IMR-90 (cell line): ENCODE measurements around the gene SMG1. TPM values are rescaled to one million over a fixed set of nuclear protein-coding genes. Genes with fewer than 3 reads are reported as not detected.

Experiments used
- ATAC-seq: fragments of 200-7000 bp; cut with Tn5 transposase; 2 replicates; pipeline ENCODE4 v1.9.1; 2020; ENCODE audit warnings: low read depth, mild to moderate bottlenecking, moderate library complexity
- BruUV-seq: library from RNA; stranded (reverse); fragments of 400-500 nt; replicated peaks from 2 replicates; lab custom pipeline; 2021; lab: Mats Ljungman, UMichigan
- CTCF ChIA-PET: fragments of 300-600 bp; formaldehyde crosslinking; extraction: SDS; loops from one replicate; lab custom pipeline; 2021; ENCODE audit warnings: antibody characterized with exemption; lab: Yijun Ruan, JAX
- POLR2A ChIA-PET: fragments of 300-600 bp; sonication (Branson Sonifier 250); formaldehyde crosslinking; loops from one replicate; lab custom pipeline; 2022; ENCODE audit warnings: antibody characterized with exemption; ENCODE audit not compliant: unreplicated experiment; lab: Charles Lee
- DNase-seq: peaks from one replicate; pipeline ENCODE4 v3.0.0; 2013
- H2AFZ ChIP-seq: replicated peaks from 2 replicates; pipeline ENCODE3; 2013; ENCODE audit warnings: low read length, mild to moderate bottlenecking; ENCODE audit not compliant: poor library complexity
- H2AK5ac ChIP-seq: 2 replicates; pipeline ENCODE4 v1.6.1; 2013; ENCODE audit warnings: low read depth, low read length, inconsistent platforms
- H2AK9ac ChIP-seq: replicated peaks from 2 replicates; pipeline ENCODE3; 2013; ENCODE audit warnings: mild to moderate bottlenecking, low read depth, low read length, moderate library complexity; ENCODE audit not compliant: poor library complexity
- H2BK120ac ChIP-seq: 2 replicates; pipeline ENCODE4 v1.6.1; 2013; ENCODE audit warnings: low read depth, low read length, inconsistent platforms
- H2BK15ac ChIP-seq: 3 replicates; pipeline ENCODE4 v1.6.1; 2013; ENCODE audit warnings: low read depth, low read length, inconsistent platforms
- H2BK20ac ChIP-seq: 2 replicates; pipeline ENCODE4 v1.6.1; 2013; ENCODE audit warnings: low read depth, mild to moderate bottlenecking, inconsistent platforms, low read length, moderate library complexity
- H2BK5ac ChIP-seq: 2 replicates; pipeline ENCODE4 v1.6.1; 2013; ENCODE audit warnings: mild to moderate bottlenecking, low read depth, low read length, inconsistent platforms; ENCODE audit not compliant: poor library complexity, severe bottlenecking
- H3K14ac ChIP-seq: replicated peaks from 2 replicates; pipeline ENCODE4 v1.6.1; 2013; ENCODE audit warnings: low read depth, low read length, inconsistent platforms
- H3K18ac ChIP-seq: 2 replicates; pipeline ENCODE4 v1.6.1; 2013; ENCODE audit warnings: low read depth, low read length, control low read depth
- H3K23ac ChIP-seq: 2 replicates; pipeline ENCODE4 v1.6.1; 2013; ENCODE audit warnings: low read depth, low read length, inconsistent platforms
- H3K27ac ChIP-seq: 2 replicates; pipeline ENCODE4 v1.5.1; 2013; ENCODE audit warnings: mild to moderate bottlenecking, control low read depth, low read length; ENCODE audit not compliant: insufficient read depth
- H3K27me3 ChIP-seq: 2 replicates; pipeline ENCODE4 v1.6.1; 2013; ENCODE audit warnings: low read length; ENCODE audit not compliant: control insufficient read depth, insufficient read depth
- H3K36me3 ChIP-seq: 2 replicates; pipeline ENCODE4 v1.6.1; 2013; ENCODE audit warnings: low read length, mixed read lengths; ENCODE audit not compliant: control insufficient read depth, insufficient read depth
- H3K4ac ChIP-seq: 2 replicates; pipeline ENCODE4 v1.6.1; 2013; ENCODE audit warnings: low read depth, low read length, inconsistent platforms
- H3K4me1 ChIP-seq: 2 replicates; pipeline ENCODE4 v1.6.1; 2013; ENCODE audit warnings: low read length, mixed read lengths; ENCODE audit not compliant: control insufficient read depth, insufficient read depth
- H3K4me2 ChIP-seq: 2 replicates; pipeline ENCODE4 v1.6.1; 2013; ENCODE audit warnings: low read depth, mild to moderate bottlenecking, control low read depth, low read length, moderate library complexity
- H3K4me3 ChIP-seq: 2 replicates; pipeline ENCODE4 v1.5.1; 2013; ENCODE audit warnings: low read depth, mild to moderate bottlenecking, control low read depth, low read length, moderate library complexity; ENCODE audit not compliant: insufficient read depth
- H3K56ac ChIP-seq: 2 replicates; pipeline ENCODE4 v1.6.1; 2013; ENCODE audit warnings: low read length, inconsistent platforms; ENCODE audit not compliant: insufficient read depth; ENCODE audit errors: extremely low read depth
- H3K79me1 ChIP-seq, 2 experiments: 2 replicates each; pipeline ENCODE4 v1.6.1; 2013; ENCODE audit warnings: low read length in 2 of 2, inconsistent platforms in 1 of 2, low read depth in 1 of 2
- H3K9ac ChIP-seq: 2 replicates; pipeline ENCODE4 v1.6.1; 2013; ENCODE audit warnings: low read depth, low read length, control low read depth
- H3K9me1 ChIP-seq: 2 replicates; pipeline ENCODE4 v1.6.1; 2013; ENCODE audit warnings: low read length, inconsistent platforms; ENCODE audit not compliant: insufficient read depth
- H3K9me3 ChIP-seq: 2 replicates; pipeline ENCODE4 v1.6.1; 2013; ENCODE audit warnings: low read length; ENCODE audit not compliant: control insufficient read depth, insufficient read depth
- H4K20me1 ChIP-seq: 2 replicates; pipeline ENCODE4 v1.6.1; 2013; ENCODE audit warnings: low read length, inconsistent platforms; ENCODE audit not compliant: insufficient read depth
- H4K5ac ChIP-seq: 2 replicates; pipeline ENCODE4 v1.6.1; 2013; ENCODE audit warnings: mild to moderate bottlenecking, low read depth, low read length, control low read depth
- H4K8ac ChIP-seq, 2 experiments: 2 replicates each; pipeline ENCODE4 v1.6.1; 2013; ENCODE audit warnings: low read depth in 2 of 2, low read length in 2 of 2, control low read depth in 1 of 2, inconsistent platforms in 1 of 2
- H4K91ac ChIP-seq: 2 replicates; pipeline ENCODE4 v1.6.1; 2013; ENCODE audit warnings: low read depth, low read length, inconsistent platforms; ENCODE audit not compliant: insufficient read depth
- BHLHE40 ChIP-seq: fragments of 150-350 bp; IDR thresholded peaks from 2 replicates; pipeline ENCODE4 v1.6.1; 2016; ENCODE audit warnings: mild to moderate bottlenecking, low read depth, low read length
- CEBPB ChIP-seq: IDR thresholded peaks from 2 replicates; pipeline ENCODE4 v1.6.1; 2012; ENCODE audit warnings: low read depth, low read length, improper control_type of control experiment
- FOS ChIP-seq: fragments of 150-350 bp; IDR thresholded peaks from 2 replicates; pipeline ENCODE4 v1.6.1; 2016; ENCODE audit warnings: low read depth, low read length
- MAFK ChIP-seq: IDR thresholded peaks from 2 replicates; pipeline ENCODE4 v1.6.1; 2012; ENCODE audit warnings: low read depth, low read length, improper control_type of control experiment
- MXI1 ChIP-seq: IDR thresholded peaks from 2 replicates; pipeline ENCODE4 v1.6.1; 2012; ENCODE audit warnings: low read depth, mild to moderate bottlenecking, low read length, moderate library complexity, borderline replicate concordance
- POLR2A ChIP-seq: IDR thresholded peaks from 2 replicates; pipeline ENCODE4 v1.6.1; 2012; ENCODE audit warnings: mild to moderate bottlenecking, low read depth, low read length
- RAD21 ChIP-seq: IDR thresholded peaks from 2 replicates; pipeline ENCODE4 v1.6.1; 2012; ENCODE audit warnings: low read length, improper control_type of control experiment
- RFX5 ChIP-seq: IDR thresholded peaks from 2 replicates; pipeline ENCODE4 v1.8.0; 2012; ENCODE audit warnings: low read depth, mild to moderate bottlenecking, low read length, moderate library complexity
- WGBS, 2 experiments: methylation state at CpG; one replicate each; pipeline versions ENCODE4 v1.1.5 to v1.1.7; 2013; ENCODE audit warnings: missing lambda C conversion rate in 2 of 2; ENCODE audit not compliant: insufficient read length in 1 of 2; ENCODE audit errors: extremely low coverage in 2 of 2; 5-methylcytosine and 5-hydroxymethylcytosine counted together
- dilution Hi-C: fragments of 300-500 bp; cut with HindIII; formaldehyde crosslinking; loops from one replicate; pipeline ENCODE4 v1.14.3; 2018; ENCODE audit warnings: low sequenced_read_pairs; ENCODE audit not compliant: unreplicated experiment
- in situ Hi-C: fragments of 300-500 bp; cut with MboI; formaldehyde crosslinking; loops from 3 replicates; pipeline ENCODE4 v1.14.3; 2019; ENCODE audit warnings: low sequenced_read_pairs, inconsistent platforms, mixed read lengths
- intact Hi-C: fragments of 100-400 bp; cut with micrococcal nuclease; formaldehyde crosslinking; loops from 2 replicates; pipeline ENCODE4 v1.10.0; 2022
- polyA plus RNA-seq, 3 experiments: library from polyadenylated mRNA; depleted of rRNA; stranded (reverse); fragments of >200 nt; gene quantifications; 2 replicates each; pipeline ENCODE4 v1.2.3, GENCODE V29; 2012; ENCODE audit warnings: low replicate concordance in 1 of 3
- total RNA-seq: library from RNA; depleted of rRNA; stranded (reverse); fragments of >200 nt; gene quantifications from 2 replicates; pipeline ENCODE4 v1.2.3, GENCODE V29; 2012

Gene SMG1
- total and polyA plus RNA-seq, 2 of the 4 experiments (the other 2 are of a cell fraction), result 13.4 to 53.8 TPM

DNA sequence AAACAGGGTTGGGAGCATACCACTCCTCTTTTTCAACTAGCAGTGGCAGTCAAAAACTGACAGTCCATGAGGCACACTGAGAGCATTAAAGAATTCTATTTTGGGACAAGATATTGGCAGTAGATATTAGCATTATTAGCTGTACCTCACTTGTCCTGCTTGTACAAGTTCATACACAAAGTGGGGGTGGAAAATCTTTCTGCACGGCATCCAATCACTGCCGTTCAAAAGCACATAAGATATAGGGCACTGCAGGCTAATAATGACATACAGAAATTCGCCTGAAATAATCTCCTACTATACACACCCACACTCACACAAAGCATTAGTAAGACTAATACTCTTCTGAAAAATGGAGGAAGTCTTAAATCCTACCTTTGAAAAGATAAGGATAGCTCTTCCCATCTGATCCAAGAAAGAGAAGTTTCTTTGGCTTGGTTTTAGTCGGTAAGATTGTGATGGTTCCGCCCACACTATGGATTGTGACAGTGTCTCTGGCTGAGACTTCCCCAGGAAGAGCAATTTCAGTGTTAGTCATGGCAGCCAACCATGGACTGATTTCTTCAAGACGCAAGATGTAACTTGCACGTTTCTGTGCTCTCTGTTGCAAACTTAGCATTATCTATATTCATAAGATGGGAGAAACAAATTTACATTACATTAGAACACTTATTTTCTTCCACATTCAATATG, 84.2 kb downstream of the SMG1 start:
- H3K9ac ChIP-seq, result no peak overlapping the region
- no peak for ATAC-seq
- no CpG with 5 or more reads among the region's 7 CpGs for WGBS, 2 experiments
- no peak overlapping the region for H3K23ac ChIP-seq
- no peak overlapping the region for H2AFZ ChIP-seq
- CTCF ChIA-PET, result no interaction called here
- no peak overlapping the region for H3K18ac ChIP-seq
- peaks cover 46% of the 10 kb centered on the region for H3K36me3 ChIP-seq
- POLR2A ChIA-PET, result no interaction called here
- no peak overlapping the region for H3K27ac ChIP-seq
- no peak overlapping the region for H2BK20ac ChIP-seq
- H2AK5ac ChIP-seq, result no peak overlapping the region
- no peaks in the 10 kb centered on the region for H4K20me1 ChIP-seq
- no peak for TF ChIP-seq CEBPB
- no peak for TF ChIP-seq MXI1
- no peak for TF ChIP-seq FOS
- no peak for TF ChIP-seq MAFK
- TF ChIP-seq POLR2A, result no peak
- TF ChIP-seq RAD21, result no peak
- no peak for TF ChIP-seq RFX5
- TF ChIP-seq BHLHE40, result no peak
- no peak overlapping the region for H4K5ac ChIP-seq
- H4K8ac ChIP-seq, result no peak overlapping the region
- H3K27me3 ChIP-seq, result no peaks in the 10 kb centered on the region
- H3K4me2 ChIP-seq, result no peak overlapping the region
- H4K91ac ChIP-seq, result no peak overlapping the region
- no peaks in the 10 kb centered on the region for H3K9me3 ChIP-seq
- H3K79me1 ChIP-seq, result peaks cover 14 to 16% of the 10 kb centered on the region in 2 experiments; a peak in 2 of 4 replicates
- no peak overlapping the region for H3K56ac ChIP-seq
- H3K4me1 ChIP-seq, result no peaks in the 10 kb centered on the region
- H2AK9ac ChIP-seq, result no peak overlapping the region
- no peak for DNase-seq
- in situ Hi-C loops, result no loop called here
- dilution Hi-C loops, result no loop called here
- no peak overlapping the region for H3K14ac ChIP-seq
- H2BK5ac ChIP-seq, result no peak overlapping the region
- no peaks in the 10 kb centered on the region for H3K9me1 ChIP-seq
- no peak overlapping the region for H2BK15ac ChIP-seq
- H3K4me3 ChIP-seq, result no peak overlapping the region
- intact Hi-C loops, result no loop called here
- H2BK120ac ChIP-seq, result no peak overlapping the region
- H3K4ac ChIP-seq, result no peak overlapping the region
- BruUV-seq, result no TSS peak
